Uterus (tissue), 4 donors: ENCODE data around the gene UBAP2L. TPM values are rescaled to one million over a fixed set of nuclear protein-coding genes. Genes with fewer than 3 reads are reported as not detected.

ENCODE experiments used
- DNase-seq, 2 donors: peaks; one replicate each; pipeline ENCODE4 v3.0.0-alpha.2; 2019 to 2020
- H3K27ac ChIP-seq, 2 donors: fragments of 200-600 bp; sonication (generic); 1 replicate in 1 of 2; 2 replicates in 1 of 2; pipeline ENCODE4 v1.5.1; 2016 to 2018
- H3K27me3 ChIP-seq, 2 donors: fragments of 200-600 bp; sonication (generic); one replicate each; pipeline ENCODE4 v1.5.1; 2018 to 2019; ENCODE audit warnings: control low read depth in 1 of 2
- H3K36me3 ChIP-seq, 2 donors: fragments of 200-600 bp; sonication (generic); one replicate each; pipeline ENCODE4 v1.5.1; 2019; ENCODE audit warnings: control low read depth in 1 of 2
- H3K4me1 ChIP-seq, 2 donors: fragments of 200-600 bp; sonication (generic); one replicate each; pipeline ENCODE4 v1.5.1; 2018 to 2019; ENCODE audit warnings: control low read depth in 1 of 2
- H3K4me3 ChIP-seq, 2 donors: fragments of 200-600 bp; sonication (generic); 1 replicate in 1 of 2; 2 replicates in 1 of 2; pipeline ENCODE4 v1.5.1; 2018 to 2019; ENCODE audit warnings: mild to moderate bottlenecking in 1 of 2
- H3K9me3 ChIP-seq, 2 donors: fragments of 200-600 bp; sonication (generic); one replicate each; pipeline ENCODE4 v1.5.1; 2019; ENCODE audit warnings: control low read depth in 1 of 2
- CTCF ChIP-seq, 4 experiments: fragments of 200-600 bp in 2 of 4; fragments of 450-650 bp in 2 of 4; sonication (generic) in 2 of 4; IDR thresholded peaks; one replicate each; pipeline ENCODE4 v1.5.1; 2016 to 2019; ENCODE audit warnings: antibody characterized with exemption in 4 of 4, mild to moderate bottlenecking in 2 of 4, moderate library complexity in 1 of 4
- POLR2A ChIP-seq, 2 donors: fragments of 450-650 bp; IDR thresholded peaks; one replicate each; pipeline ENCODE4 v1.6.1; 2016; ENCODE audit warnings: antibody characterized with exemption in 2 of 2, mild to moderate bottlenecking in 1 of 2, moderate library complexity in 1 of 2
- intact Hi-C: fragments of 100-400 bp; cut with DNase I; formaldehyde crosslinking; loops from one replicate; pipeline ENCODE4 v1.15.1; 2023; ENCODE audit warnings: low total_unique reads
- total RNA-seq, 4 donors: library from RNA; depleted of rRNA in 3 of 4; stranded (reverse); fragments of >200 nt in 3 of 4; gene quantifications; one replicate each; pipeline versions ENCODE4 v1.1.0 to v1.2.4, GENCODE V29; 2014 to 2023
- donor health status: DM: yes; HTN: yes; CAD: no.

UBAP2L gene
- total RNA-seq, 4 donors from 2014 or later: 11.5 to 161 (median 52.0) TPM

GRCh38 chr1:154241703-154242351 lies 21.1 kb downstream of the UBAP2L start:
- H3K36me3 ChIP-seq: peaks cover 0 to 2% of the 10 kb centered on the region in 2 donors
- no peaks in the 10 kb centered on the region for H3K9me3 ChIP-seq
- TF ChIP-seq POLR2A (IDR thresholded peaks at IDR 0.05) (no peak), CTCF (IDR thresholded peaks at IDR 0.05) (no peak)
- no peaks in the 10 kb centered on the region for H3K4me1 ChIP-seq
- no peak overlapping the region for H3K4me3 ChIP-seq
- no peak for DNase-seq
- intact Hi-C loops: no loop called here
- H3K27ac ChIP-seq: no peak overlapping the region
- no peaks in the 10 kb centered on the region for H3K27me3 ChIP-seq

GRCh38 chr1:154253671-154254070 lies 32.9 kb downstream of the UBAP2L start:
- intact Hi-C loops: no loop called here
- TF ChIP-seq CTCF (IDR thresholded peaks at IDR 0.05) (no peak), POLR2A (IDR thresholded peaks at IDR 0.05) (no peak)
- Histone ChIP-seq H3K9me3 (no peaks in the 10 kb centered on the region), H3K4me3 (no peak overlapping the region), H3K36me3 (no peaks in the 10 kb centered on the region), H3K27ac (no peak overlapping the region), H3K27me3 (no peaks in the 10 kb centered on the region), H3K4me1 (no peaks in the 10 kb centered on the region)
- no peak for DNase-seq

GRCh38 chr1:154256686-154257085 lies 35.9 kb downstream of the UBAP2L start:
- Histone ChIP-seq H3K4me3 (no peak overlapping the region), H3K9me3 (no peaks in the 10 kb centered on the region), H3K4me1 (no peaks in the 10 kb centered on the region), H3K36me3 (no peaks in the 10 kb centered on the region), H3K27me3 (no peaks in the 10 kb centered on the region), H3K27ac (no peak overlapping the region)
- no peak for DNase-seq
- intact Hi-C loops: no loop called here
- no peak for TF ChIP-seq CTCF (IDR thresholded peaks at IDR 0.05)
- no peak for TF ChIP-seq POLR2A (IDR thresholded peaks at IDR 0.05)

GRCh38 chr1:154258784-154259183 lies 38.0 kb downstream of the UBAP2L start:
- H3K4me1 ChIP-seq: no peaks in the 10 kb centered on the region
- TF ChIP-seq POLR2A (IDR thresholded peaks at IDR 0.05): no peak
- TF ChIP-seq CTCF (IDR thresholded peaks at IDR 0.05): no peak
- no peak overlapping the region for H3K4me3 ChIP-seq
- no peak overlapping the region for H3K27ac ChIP-seq
- intact Hi-C loops: no loop called here
- H3K9me3 ChIP-seq: no peaks in the 10 kb centered on the region
- DNase-seq: no peak
- no peaks in the 10 kb centered on the region for H3K27me3 ChIP-seq
- H3K36me3 ChIP-seq: no peaks in the 10 kb centered on the region

GRCh38 chr1:154260127-154260526 lies 39.4 kb downstream of the UBAP2L start:
- intact Hi-C loops: no loop called here

More at GRCh38 chr1:154260127-154260526, 39.4 kb downstream of the UBAP2L start:
- TF ChIP-seq POLR2A (IDR thresholded peaks at IDR 0.05) (no peak), CTCF (IDR thresholded peaks at IDR 0.05) (no peak)
- Histone ChIP-seq H3K9me3 (no peaks in the 10 kb centered on the region), H3K27me3 (no peaks in the 10 kb centered on the region), H3K36me3 (no peaks in the 10 kb centered on the region), H3K4me1 (no peaks in the 10 kb centered on the region), H3K4me3 (no peak overlapping the region), H3K27ac (no peak overlapping the region)
- DNase-seq: no peak
